Measurements from ENCODE around the gene SDE2.

GRCh38 chr1:225946803-225947202 lies 52.3 kb downstream of the SDE2 start:
- TF ChIP-seq, protein P1, sequence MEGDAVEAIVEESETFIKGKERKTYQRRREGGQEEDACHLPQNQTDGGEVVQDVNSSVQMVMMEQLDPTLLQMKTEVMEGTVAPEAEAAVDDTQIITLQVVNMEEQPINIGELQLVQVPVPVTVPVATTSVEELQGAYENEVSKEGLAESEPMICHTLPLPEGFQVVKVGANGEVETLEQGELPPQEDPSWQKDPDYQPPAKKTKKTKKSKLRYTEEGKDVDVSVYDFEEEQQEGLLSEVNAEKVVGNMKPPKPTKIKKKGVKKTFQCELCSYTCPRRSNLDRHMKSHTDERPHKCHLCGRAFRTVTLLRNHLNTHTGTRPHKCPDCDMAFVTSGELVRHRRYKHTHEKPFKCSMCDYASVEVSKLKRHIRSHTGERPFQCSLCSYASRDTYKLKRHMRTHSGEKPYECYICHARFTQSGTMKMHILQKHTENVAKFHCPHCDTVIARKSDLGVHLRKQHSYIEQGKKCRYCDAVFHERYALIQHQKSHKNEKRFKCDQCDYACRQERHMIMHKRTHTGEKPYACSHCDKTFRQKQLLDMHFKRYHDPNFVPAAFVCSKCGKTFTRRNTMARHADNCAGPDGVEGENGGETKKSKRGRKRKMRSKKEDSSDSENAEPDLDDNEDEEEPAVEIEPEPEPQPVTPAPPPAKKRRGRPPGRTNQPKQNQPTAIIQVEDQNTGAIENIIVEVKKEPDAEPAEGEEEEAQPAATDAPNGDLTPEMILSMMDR (IDR thresholded peaks at IDR 0.05): no peak
- TF ChIP-seq POLR2A (IDR thresholded peaks at IDR 0.05): no peak
